Stimulated activated CD4-positive, alpha-beta T cell treated with anti-CD3 and anti-CD28 coated beads, Interleukin-12 subunit alpha, Interleukin-12 subunit beta, amount 100 ng/mL, for 48 hours (primary cell): ENCODE results near the gene ALG2.

Source experiments
- DNase-seq, 3 donors: peaks; one replicate each; pipeline ENCODE4 v3.0.0-alpha.2; 2020; ENCODE audit warnings: low read depth in 2 of 3, low spot score in 1 of 3

ALG2 gene

GRCh38 chr9:99221621-99222415, at the start of gene ALG2, which contains the start of gene SEC61B:
ALG2 (minus strand) TSS chr9:99221942; CDS start chr9:99221894, 48 bp downstream.
SEC61B (plus strand) TSS chr9:99222282; CDS start chr9:99222364, 82 bp downstream.
- DNase-seq = peak; percentile 86 to 93 (median 89)

- DNase-seq = no peak
These were observed 48.7 kb upstream of the ALG2 start for GRCh38 chr9:99270491-99270890.

DNA sequence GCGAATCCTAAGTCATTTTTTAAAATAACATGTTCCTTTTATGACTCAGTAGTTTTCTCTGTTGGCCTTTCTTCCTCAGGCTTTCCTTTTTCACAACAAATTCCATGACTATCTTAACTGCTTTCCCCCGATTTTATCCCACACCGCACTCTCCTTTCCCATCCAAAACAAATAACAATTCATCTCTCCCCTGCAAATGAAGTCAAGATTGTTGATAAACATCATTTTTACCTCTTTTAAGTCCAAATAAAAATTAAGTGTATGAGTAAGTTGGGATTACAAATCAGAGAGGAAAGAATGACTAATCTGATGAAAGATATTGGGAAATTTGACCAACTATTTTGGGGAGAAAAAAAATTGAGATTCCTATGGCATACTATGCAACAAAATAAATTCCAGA, 47.7 kb upstream of the ALG2 start:
- no peak for DNase-seq

GRCh38 chr9:99266255-99267023, 44.7 kb upstream of the ALG2 start:
- DNase-seq = peak; percentile 48 to 58 (median 50)

- no peak for DNase-seq
These were observed 43.9 kb upstream of the ALG2 start for GRCh38 chr9:99265691-99266090.

- no peak for DNase-seq
These were observed 42.4 kb upstream of the ALG2 start for GRCh38 chr9:99264070-99264680.

DNA sequence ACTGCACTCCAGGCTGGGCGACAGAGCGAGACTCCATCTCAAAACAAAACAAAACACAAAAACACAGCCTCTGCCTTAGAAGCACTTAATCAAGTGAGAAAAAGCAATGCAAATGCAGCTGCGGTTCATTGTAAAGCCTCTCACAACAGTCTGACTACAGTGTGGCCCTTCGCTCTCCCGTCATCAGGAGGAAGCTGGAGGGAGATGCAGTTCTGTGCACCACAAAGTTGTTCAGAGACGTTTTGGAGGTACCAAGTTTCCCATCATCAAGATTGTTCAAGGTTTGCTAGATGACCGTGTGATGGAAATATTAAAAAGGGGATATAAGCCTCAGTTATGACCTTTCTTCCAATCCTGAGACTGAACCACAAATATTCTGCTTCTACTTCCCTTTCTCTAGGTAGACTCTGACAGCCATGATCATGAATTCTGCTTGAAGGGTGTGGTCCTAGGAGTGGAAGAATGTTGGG, 41.2 kb upstream of the ALG2 start:
- no peak for DNase-seq

DNA sequence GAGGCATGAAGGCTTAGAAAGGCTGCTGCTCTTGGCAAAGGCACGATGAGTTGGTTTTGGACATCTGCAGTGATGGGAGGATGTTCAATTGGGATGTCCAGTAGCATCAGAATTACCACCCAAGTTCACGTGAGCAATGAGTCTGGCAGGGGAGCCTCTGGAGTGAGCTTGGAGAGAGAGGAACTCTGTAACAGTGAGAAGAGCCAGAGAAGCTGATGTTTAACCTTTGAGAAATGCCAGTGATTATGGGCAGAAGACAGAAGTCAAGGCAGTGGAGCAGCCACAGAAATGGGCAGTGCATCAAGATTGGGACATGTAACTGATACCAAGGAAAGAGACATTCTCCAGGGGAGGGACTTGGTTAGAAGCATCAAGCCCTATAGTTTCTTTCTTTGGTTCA, 40.2 kb upstream of the ALG2 start:
- no peak for DNase-seq

DNA sequence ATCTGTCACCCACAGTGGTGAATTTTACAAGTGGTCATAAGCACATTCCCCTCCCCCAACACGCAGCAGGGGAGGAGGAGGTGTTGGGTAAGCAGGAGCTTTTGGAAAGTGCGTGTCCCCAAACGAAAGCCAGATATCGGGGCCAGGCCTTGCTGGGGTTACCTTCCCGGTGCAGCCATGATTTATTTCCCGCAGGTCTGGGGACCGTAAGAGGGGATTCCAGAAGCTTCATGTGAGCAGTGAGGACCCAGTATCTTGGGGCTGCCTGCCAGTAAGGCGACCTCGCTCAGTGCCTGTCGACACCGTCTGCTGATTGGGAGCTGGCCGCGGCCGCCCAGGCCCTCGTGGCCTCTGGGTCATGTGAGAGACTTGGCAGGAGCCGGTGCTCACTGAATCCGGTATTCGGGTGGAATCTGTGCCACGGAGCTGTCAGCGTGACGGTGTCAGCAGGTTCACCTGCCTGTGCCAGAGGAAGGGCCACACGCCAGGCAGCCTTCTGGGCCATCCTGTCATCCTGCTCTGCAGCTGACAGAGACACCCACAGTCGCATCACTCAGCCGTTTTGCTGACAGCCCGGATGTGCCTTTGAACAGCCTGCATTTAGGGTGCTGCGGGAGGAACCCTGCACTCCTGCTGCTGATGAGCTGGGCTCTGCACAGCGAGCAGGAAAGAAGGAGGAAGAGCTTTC, 37.6 kb upstream of the ALG2 start:
- no peak for DNase-seq

DNA sequence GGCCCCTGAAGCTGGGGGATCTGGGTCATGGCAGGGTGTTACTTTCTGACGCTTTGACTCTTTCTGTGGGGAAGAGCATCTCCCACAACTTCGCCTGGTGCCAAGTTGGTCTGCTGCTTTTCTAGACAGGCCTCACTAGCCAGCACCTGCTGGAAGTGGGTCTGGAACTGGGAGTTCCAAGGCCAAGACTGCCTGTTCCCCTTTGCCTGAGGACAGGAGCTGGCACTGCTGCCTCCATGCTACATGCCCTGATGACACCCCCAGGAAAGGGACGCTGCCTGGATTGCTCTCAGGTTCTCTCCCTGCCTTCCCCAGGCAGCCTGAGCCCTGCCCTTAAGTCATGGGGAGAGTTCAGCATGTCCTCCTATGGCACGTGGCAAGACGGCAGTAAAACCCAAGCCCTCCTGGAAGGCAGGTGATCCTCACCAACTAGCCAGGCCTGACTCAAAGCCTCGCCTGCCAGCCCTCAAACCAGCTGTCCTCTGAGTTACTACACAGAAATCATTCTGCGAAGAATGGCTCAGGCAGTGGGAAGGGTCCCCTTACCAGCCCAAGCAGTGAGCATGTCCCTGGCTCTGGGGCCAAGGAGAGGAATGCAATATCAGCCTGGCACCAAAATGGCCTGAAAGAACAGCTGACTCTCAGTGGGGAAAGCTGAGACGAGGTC, 36.1 kb upstream of the ALG2 start:
- DNase-seq = no peak

- DNase-seq = no peak
These were observed 33.9 kb upstream of the ALG2 start for GRCh38 chr9:99255651-99256050.

GRCh38 chr9:99253772-99254431, 32.2 kb upstream of the ALG2 start:
- DNase-seq = peak; percentile 82 to 88 (median 83)

GRCh38 chr9:99253134-99253533, 31.4 kb upstream of the ALG2 start:
- peak in 2 of 3 donors; percentile 24 to 42 for DNase-seq

DNA sequence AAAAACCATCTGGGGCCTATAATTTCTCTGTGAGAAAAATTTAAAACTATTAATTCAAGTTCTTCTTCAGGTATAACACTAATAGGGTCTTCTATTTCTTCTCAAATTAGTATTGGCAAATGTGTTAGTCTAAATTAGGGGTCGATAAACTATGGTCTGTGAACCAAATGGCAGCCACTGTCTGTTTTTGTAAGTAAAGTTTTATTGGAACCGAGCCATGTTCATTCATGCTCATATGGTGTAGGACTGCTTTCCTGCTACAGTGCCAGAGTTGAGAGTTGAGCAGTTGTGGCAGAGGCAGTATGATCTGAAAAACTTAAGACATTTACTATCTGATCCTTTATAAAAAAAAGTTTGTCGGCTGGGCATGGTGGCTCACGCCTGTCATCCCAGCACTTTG, 29.4 kb upstream of the ALG2 start:
- DNase-seq = no peak

- no peak for DNase-seq
These were observed 27.9 kb upstream of the ALG2 start for GRCh38 chr9:99249619-99250018.

GRCh38 chr9:99244344-99245260, 22.9 kb upstream of the ALG2 start:
- no peak for DNase-seq

DNA sequence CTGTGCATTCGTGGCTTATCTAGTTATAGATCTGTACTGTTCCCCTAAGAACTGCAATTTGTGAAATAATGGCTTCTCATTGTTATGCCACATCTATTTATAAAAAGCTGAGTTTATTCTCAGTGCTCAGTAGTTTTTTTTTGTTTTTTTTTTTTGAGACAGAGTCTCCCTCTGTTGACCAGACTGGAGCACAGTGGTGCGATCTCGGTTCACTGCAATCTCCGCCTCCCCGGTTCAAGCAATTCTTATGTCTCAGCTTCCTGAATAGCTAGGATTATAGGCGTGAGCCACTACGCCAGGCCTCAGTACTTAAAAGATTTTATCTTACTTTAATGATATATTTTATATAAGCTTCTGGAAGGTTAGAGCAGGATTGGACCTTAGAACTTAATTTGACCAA, 19.4 kb upstream of the ALG2 start:
- DNase-seq = no peak

GRCh38 chr9:99239341-99240060, 17.8 kb upstream of the ALG2 start:
- no peak for DNase-seq
